ENCODE results near the gene HCK. TPM values are rescaled to one million over a fixed set of nuclear protein-coding genes. Genes with fewer than 3 reads are reported as not detected.

HCK gene
- total RNA-seq, 1 donor from 2014 or later: under 0.01 TPM

- H3K36me3 ChIP-seq (ENCODE audit: control insufficient read depth, insufficient read depth, low read length): no peaks in the 10 kb centered on the region
- TF ChIP-seq CTCF (IDR thresholded peaks at IDR 0.05; ENCODE audit: insufficient read depth, low read length, severe bottlenecking): no peak
- no peak for DNase-seq (ENCODE audit: low read depth)
- H3K27me3 ChIP-seq (ENCODE audit: control insufficient read depth, insufficient read depth, low read length): no peaks in the 10 kb centered on the region
- H3K4me3 ChIP-seq (ENCODE audit: low read depth, low read length): no peak overlapping the region
- no peak for FAIRE-seq
Measured at GRCh38 chr20:32036716-32037485, 15.1 kb upstream of the HCK start.

- Histone ChIP-seq H3K36me3 (ENCODE audit: control insufficient read depth, insufficient read depth, low read length) (no peaks in the 10 kb centered on the region), H3K4me3 (ENCODE audit: low read depth, low read length) (no peak overlapping the region), H3K27me3 (ENCODE audit: control insufficient read depth, insufficient read depth, low read length) (no peaks in the 10 kb centered on the region)
- FAIRE-seq (no peak), DNase-seq (ENCODE audit: low read depth) (peak; percentile 48)
- TF ChIP-seq CTCF (IDR thresholded peaks at IDR 0.05; ENCODE audit: insufficient read depth, low read length, severe bottlenecking): no peak
Measured at GRCh38 chr20:32037929-32038328, 14.1 kb upstream of the HCK start.

- TF ChIP-seq CTCF (IDR thresholded peaks at IDR 0.05; ENCODE audit: insufficient read depth, low read length, severe bottlenecking): no peak
- H3K27me3 ChIP-seq (ENCODE audit: control insufficient read depth, insufficient read depth, low read length): no peaks in the 10 kb centered on the region
- H3K36me3 ChIP-seq (ENCODE audit: control insufficient read depth, insufficient read depth, low read length): no peaks in the 10 kb centered on the region
- peak; percentile 93 for DNase-seq (ENCODE audit: low read depth)
- H3K4me3 ChIP-seq (ENCODE audit: low read depth, low read length): no peak overlapping the region
- FAIRE-seq: no peak
Measured at GRCh38 chr20:32040142-32040953, 11.7 kb upstream of the HCK start.

- no peak for TF ChIP-seq CTCF (IDR thresholded peaks at IDR 0.05; ENCODE audit: insufficient read depth, low read length, severe bottlenecking)
- no peak for DNase-seq (ENCODE audit: low read depth)
- H3K27me3 ChIP-seq (ENCODE audit: control insufficient read depth, insufficient read depth, low read length): peaks cover 8% of the 10 kb centered on the region
- no peak for FAIRE-seq
- no peaks in the 10 kb centered on the region for H3K36me3 ChIP-seq (ENCODE audit: control insufficient read depth, insufficient read depth, low read length)
- no peak overlapping the region for H3K4me3 ChIP-seq (ENCODE audit: low read depth, low read length)
Measured at GRCh38 chr20:32045999-32046398, 6.0 kb upstream of the HCK start.

GRCh38 chr20:32050324-32050841, 1.7 kb upstream of the HCK start:
- DNase-seq (ENCODE audit: low read depth): no peak
- TF ChIP-seq CTCF (IDR thresholded peaks at IDR 0.05; ENCODE audit: insufficient read depth, low read length, severe bottlenecking): no peak
- Histone ChIP-seq H3K4me3 (ENCODE audit: low read depth, low read length) (no peak overlapping the region), H3K27me3 (ENCODE audit: control insufficient read depth, insufficient read depth, low read length) (peaks cover 27% of the 10 kb centered on the region), H3K36me3 (ENCODE audit: control insufficient read depth, insufficient read depth, low read length) (no peaks in the 10 kb centered on the region)
- no peak for FAIRE-seq

Measured in bronchial epithelial cell (primary cell).